HG02884 (cell line): Measurements from ENCODE around the gene NAA40.
A peak's percentile ranks its signal among the peaks of the same experiment; 100 is the strongest.
"Not testable (repeated sequence)": the region's sequence is repeated elsewhere in the genome, so short reads cannot be mapped to it uniquely, and the experiment has no call there.

ENCODE experiments used
- ATAC-seq: cut with Tn5 transposase; IDR thresholded peaks from one replicate; pipeline ENCODE4 v1.9.1; 2021; ENCODE audit warnings: mild to moderate bottlenecking, moderate library complexity; ENCODE audit not compliant: unreplicated experiment

Gene NAA40

DNA sequence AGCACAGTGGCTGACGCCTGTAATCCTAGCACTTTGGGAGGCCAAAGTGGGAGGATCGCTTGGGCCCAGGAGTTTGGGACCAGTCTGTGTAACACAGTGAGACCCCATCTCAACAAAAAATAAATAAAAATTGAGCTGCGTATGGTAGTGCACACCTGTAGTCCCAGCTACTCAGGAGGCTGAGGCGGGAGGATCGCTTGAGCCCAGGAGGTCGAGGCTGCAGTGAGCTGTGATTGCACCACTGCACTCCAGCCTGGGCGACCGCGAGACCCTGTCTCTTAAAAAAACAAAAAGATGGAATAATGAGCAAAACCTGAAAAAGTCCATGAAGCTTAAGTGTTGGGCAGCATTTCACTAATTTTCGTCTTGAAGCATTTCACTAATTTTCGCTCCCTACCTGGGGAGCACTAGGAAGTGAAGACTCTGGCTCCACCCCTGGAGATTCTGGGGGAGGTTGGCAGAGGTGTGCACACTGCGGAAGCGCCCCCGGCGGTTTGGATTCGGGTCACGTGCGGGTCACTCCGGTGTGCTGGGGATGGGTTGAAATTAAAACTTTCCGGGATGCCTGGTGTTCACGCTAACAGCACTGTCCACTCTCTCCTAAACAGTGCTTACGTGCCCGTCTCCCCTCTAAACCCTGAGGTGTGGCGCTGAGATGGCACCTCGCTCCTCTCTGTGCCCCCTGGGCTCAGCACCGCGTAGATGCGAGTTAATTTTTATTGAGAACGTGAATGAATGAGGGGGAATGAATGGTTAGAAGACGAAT lies 906 bp upstream of the NAA40 start:
- no peak for ATAC-seq

DNA sequence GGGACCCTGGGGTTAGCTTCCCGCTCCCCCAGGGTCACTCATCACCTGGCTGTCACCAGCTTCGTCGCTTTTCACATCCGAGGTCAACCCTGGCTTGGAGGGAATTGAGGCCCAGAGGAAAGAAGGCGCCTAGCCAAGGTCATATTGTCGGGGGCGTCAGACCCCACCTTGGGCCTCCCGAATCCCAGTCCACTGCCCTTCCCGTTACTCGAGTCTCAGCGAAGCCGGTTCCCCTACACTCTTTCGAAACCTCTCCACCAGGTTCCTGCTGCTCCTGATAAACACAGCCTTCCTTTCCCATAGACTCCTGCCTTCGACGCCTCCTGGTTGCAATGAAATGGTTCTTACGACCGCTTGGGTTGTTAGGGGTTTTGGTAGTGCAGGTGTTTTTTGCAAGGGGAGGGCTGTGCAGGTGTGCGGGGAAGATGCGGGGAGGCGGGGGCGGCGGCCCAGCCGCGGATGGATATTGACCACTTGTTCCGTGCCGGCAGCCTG lies 642 bp downstream of the NAA40 start:
- ATAC-seq: no peak

- ATAC-seq: no peak
Observed at GRCh38 chr11:63940786-63941185, 2.0 kb downstream of the NAA40 start.

GRCh38 chr11:63941901-63942300 lies 3.1 kb downstream of the NAA40 start:
- ATAC-seq: no peak

DNA sequence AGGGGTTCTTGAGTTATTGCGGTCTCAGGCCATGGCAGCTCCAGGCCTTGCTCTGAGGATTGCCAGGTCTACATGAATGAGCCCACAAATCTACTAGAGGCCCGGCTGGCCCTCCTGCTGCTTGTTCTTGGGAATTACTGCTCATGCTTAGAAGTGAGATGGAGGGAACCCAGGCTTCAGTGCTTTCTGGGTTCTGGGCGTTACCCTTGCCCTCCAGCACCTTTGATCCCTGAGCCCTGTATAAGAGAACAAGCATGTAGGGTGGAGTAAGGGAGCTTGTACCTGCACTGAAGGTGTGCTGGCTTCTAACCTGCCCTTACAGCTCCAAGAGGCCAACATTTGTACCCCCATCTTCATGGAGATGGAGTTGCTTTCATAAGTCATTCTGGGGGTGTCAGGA lies 4.0 kb downstream of the NAA40 start:
- no peak for ATAC-seq

DNA sequence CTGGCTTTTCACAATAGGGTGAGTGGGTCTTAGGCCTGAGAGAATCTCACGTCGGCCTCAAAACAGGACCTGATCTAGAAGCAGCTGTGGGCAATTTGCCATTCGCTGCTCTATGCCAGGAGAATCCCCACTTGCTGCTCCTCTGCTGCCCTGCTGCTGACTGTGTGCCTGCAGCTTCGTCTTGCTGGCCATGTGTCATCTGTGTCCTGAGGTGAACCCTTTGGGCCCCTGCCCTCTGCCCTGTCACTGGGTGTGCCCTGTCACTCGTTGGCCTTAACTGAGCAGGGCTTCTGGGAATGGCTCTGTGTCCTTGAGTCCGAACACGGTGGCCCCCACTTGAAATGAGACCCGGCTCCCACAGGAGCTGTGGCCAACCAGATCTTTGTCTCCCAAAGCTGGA lies 6.2 kb downstream of the NAA40 start:
- no peak for ATAC-seq

DNA sequence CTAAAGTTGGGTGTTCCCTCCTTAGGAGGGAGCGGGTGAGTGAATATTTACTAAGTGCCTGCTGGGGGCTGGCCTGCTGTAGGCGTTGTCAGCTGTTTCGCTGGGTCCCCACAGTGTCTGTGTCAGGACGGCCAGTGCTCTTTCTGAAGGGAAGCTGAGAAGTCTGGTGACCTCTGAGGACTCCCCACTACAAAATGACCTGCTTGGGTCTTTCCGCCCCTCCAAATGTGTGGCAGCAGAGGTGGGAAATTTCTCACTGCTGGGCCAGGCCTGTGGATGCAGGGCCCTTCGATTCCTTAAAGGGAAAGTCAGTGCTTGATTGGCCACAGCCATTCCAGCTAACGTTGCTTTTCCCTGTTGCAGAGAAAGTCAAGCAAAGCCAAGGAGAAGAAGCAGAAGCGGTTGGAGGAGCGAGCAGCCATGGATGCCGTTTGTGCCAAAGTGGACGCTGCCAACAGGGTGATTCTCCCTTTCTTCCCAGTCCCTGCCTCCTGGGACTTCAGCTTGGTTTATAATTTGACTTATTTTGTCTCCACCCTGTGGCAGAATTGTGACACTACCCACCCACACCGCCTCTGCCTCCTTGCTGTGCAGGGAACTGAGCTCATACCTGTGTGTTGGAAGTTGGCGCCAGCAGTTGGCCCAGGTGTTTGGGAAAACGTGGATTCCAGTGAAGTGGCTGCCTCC lies 6.8 kb downstream of the NAA40 start:
- no peak for ATAC-seq

DNA sequence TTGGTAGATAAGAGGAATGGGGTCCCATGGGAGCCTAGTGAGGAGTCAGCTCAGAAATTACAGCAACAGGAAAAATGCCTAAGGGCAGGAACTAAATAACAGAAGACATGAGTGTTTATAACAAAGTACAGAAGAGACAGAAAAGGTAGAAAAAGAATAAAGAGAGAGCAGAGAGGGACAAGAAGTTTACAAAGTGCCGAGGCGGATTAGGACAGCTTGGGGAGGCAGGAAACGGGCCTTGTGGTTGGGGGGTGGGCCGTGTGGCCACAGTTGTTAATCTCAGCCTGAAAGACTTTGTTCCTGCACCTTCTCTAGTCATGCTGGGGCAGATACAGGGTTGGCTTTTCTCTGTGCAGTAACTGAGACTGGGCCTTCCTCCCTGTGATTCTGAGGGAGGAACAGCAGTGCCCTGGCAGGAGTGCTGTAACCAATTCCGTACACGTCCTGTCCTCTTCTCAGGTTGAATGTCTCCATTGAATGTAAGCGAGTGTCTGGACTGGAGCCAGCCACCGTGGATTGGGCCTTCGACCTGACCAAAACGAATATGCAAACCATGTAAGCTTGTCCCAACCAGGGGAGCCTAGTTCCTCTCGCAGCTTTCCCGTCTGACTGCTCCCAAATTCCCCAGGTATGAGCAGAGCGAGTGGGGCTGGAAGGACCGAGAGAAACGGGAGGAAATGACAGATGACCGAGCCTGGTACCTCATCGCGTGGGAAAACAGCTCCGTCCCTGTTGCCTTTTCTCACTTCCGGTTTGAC lies 13.2 kb downstream of the NAA40 start:
- no peak for ATAC-seq

- no peak for ATAC-seq
Observed at GRCh38 chr11:63952570-63952969, 13.8 kb downstream of the NAA40 start.

DNA sequence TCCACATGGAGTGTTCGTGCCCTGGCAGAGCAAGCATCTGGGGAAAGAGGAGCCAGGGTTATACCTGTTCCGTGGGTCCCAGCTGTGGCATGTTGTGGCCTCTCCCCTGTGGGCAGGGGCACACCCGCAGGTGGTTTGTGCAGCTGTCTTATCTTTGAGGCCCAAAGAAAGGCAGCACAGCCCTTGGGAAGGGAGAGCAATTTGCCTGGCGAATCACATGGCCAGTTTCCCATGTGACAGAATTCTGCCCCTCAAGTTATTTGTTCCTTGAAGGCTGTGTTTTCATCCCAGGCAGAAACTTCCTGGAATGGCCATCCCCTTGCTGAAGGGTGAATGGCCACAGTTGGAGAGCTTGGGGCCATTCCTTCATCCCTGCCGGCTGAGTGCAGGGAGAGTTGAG lies 19.2 kb downstream of the NAA40 start:
- ATAC-seq: no peak

DNA sequence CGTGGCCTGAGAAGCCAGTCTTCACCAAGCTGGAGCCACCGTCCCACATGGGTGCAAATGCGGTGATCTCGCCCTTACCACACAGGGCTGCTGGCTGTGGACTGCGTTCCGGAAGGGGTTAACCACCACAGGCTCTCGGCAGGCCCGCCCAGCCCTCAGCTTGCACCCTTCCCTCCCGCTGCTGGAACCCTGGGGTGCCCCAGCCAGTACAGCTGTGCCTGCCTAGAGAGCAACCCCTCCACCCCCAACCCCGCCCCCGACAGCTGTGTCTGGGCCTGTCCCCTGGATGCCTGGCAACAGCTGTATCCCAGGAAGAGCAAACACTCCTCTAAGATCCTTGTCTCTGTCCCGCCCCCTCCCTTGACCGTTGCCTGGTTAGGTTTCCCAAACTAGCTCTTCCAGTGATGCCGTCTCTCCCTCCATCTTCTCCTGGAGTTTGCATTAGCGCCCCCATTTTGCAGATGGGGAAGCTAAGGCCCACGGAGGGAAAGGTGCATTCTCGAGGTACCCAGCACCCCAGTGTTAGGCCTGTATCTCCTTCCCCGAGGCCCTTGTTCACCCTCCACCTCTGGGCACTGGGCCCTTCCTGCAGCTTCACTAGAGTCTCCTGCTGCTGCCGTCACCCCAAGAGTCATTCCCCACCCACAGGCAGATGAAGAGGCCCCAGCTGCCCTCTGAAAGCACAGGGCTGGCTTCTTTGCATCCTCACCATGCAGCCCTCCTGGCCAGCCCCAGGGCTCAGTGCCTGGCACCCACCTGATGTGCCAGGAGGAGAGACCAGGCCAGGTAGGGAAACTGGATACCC lies 23.0 kb downstream of the NAA40 start:
- no peak for ATAC-seq

- ATAC-seq: not testable (repeated sequence)
Observed at GRCh38 chr11:63963895-63964294, 25.1 kb downstream of the NAA40 start.

DNA sequence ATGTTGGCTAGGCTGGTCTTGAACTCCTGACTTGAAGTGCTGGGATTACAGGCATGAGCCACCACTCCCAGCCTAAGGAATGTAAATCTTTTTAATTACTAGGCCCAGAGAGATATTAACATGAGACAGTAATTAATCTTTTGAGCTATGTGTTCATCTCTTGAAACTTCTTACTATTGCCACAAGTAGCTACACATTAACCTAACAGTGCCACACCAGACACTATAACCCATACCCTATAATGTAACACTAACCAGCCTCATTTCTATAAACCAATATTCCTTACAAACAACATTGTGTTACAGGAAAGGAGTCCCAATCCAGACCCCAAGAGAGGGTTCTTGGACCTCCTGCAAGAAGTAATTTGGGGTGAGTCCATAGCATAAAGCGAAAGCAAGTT lies 27.6 kb downstream of the NAA40 start:
- ATAC-seq: no peak

DNA sequence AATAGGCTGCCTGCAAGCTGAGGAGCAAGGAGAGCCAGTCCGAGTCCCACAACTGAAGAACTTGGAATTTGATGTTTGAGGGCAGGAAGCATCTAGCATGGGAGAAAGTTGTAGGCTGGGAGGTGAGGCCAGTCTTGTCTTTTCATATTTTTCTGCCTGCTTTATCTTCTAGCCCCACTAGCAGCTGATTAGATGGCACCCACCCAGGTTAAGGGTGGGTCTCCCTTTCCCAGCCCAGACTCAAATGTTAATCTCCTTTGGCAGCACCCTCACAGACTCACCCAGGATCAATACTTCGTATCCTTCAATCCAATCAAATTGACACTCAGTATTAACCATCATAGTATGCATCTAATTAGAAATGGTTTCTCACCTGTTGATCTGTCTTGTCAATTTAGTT lies 30.7 kb downstream of the NAA40 start:
- no peak for ATAC-seq

DNA sequence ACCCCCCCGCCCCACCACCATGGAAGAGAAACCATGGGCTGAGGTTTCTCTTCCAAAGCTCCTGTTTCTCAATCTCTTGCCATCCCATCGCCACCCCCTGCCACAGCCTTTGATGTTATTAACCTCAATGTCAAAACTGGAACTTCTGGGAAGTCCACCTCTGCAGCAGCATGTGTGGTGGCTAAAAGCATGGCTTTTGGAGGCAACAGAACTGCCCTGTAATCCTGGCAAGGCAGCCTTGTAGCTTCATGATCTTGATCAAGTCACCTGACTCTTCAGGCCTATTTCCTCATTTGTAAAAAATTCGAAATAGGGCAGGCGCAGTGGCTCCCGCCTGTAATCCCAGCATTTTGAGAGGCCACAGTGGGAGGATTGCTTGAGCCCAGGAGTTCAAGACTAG lies 32.1 kb downstream of the NAA40 start:
- ATAC-seq: no peak

DNA sequence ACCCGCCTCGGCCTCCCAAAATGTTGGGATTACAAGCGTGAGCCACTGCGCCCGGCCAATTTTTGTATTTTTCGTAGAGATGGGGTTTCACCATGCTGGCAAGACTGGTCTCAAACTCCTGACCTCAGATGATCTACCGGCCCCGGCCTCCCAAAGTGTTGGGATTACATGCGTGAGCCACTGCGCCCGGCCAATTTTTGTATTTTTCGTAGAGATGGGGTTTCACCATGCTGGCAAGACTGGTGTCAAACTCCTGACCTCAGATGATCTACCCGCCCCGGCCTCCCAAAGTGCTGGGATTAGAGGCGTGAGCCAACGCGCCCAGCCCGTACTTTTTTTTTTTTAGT lies 35.1 kb downstream of the NAA40 start:
- ATAC-seq: not testable (repeated sequence)

DNA sequence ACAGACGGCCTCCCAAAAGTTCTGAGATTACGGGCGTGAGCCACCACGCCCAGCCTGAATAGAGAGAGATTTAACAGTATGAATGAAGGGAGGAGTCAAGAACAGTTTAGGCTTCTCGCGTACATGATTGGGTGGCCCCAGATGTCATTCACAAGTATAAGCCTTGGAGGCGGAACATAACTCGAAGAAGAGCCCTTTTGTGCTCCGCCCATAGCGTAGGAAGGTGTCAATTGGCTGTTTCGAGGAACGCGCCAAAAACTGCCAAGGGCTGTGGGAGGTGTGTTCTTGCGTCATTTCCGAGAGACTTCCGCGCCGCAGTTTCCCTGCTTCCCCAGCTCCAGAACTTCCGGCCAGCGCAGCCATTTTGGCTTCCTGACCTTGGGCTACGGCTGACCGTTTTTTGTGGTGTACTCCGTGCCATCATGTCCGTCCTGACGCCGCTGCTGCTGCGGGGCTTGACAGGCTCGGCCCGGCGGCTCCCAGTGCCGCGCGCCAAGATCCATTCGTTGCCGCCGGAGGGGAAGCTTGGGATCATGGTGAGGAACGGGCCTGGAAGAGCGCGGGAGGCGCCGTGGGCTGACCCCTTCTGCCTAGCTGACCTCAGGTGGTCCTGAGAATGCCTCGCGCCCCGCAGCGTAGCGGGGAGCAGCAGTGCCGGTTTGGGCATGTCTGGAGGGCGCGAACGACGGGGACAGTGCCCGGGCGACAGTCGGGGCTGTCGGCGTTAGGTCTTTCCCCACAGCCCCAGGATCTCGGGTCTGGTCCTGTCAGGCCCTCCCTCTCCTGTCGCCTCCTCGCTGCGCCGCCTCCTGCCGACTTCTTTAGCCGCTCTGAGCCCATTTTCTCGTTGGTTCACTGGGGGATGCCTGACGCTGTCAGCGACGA lies 35.7 kb downstream of the NAA40 start, which contains the start of gene COX8A:
Gene COX8A, plus strand, starts transcription at position 362 of the 885 bp plus-strand sequence. Its CDS starts 61 bp downstream, at position 423.
- peak; percentile 98 for ATAC-seq

DNA sequence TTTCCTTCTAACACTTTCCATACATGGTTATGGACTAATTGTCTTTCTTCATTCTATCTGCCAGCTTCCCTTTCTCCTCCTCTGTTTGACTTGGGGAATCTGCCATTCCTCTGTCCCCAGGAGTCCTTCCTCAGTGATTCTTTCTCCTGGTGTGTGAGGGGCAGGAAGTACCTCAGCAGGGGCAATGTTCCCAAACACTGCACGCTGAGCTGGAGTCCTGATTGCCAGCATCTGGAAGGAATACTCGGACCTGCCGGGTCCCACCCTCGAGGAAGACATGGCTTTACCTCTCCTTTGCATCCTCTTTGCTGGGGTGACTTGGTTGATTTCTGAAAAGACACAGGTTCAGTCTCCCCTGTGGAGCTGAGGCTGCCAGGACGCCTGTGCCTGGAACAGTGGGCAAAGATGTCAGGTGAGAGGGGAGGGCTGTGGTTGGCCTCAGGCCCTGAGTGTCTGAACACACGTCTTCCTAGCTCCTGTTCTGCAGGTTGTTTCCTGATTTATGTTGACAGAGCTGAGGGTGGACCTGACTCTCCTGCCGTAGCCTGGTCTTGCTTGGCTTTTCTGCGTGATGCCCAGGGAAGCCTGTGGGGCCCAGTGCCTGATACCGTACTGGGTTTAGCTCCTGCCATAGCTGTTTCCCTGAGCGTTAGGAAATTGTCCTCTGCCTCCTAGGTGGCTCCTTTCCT lies 39.9 kb downstream of the NAA40 start:
- ATAC-seq: no peak

DNA sequence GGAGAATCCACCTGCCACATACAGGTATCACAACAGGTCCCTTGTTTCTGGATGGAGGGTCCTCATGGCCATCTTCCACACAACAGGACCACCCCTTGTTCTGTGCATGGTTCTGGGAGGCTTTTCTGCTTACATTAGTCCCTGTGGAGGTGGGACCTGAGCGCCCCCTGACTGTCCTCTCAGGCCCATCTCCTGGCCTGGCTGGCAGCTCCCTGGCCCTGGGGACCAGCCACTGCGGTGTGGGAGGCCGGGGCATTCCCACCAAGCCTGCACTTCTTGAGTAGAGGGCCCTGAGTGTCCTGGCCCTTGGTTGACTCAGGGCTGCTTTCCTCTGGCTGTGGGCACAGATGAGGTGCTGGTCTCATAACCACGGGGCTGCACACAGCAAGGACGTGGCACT lies 40.6 kb downstream of the NAA40 start:
- no peak for ATAC-seq
